ENCODE data around the gene NLGN4Y.

Gene NLGN4Y

GRCh38 chrY:14522379-14522950 is 1.9 kb upstream of the NLGN4Y start:
- Histone ChIP-seq H3K36me3 (ENCODE audit: control insufficient read depth, insufficient read depth, low read length) (no peaks in the 10 kb centered on the region), H3K27me3 (replicated peaks; ENCODE audit: control insufficient read depth, insufficient read depth, low read length) (no peaks in the 10 kb centered on the region), H3K4me3 (replicated peaks; ENCODE audit: low read depth, low read length) (no peak overlapping the region)
- no peak for DNase-seq (ENCODE audit: extremely low read depth, insufficient read length)
- no peak for TF ChIP-seq CTCF (IDR thresholded peaks at IDR 0.05; ENCODE audit: insufficient read depth, low read length, poor library complexity, severe bottlenecking)

GRCh38 chrY:14523491-14524271 is 648 bp upstream of the NLGN4Y start:
- no peaks in the 10 kb centered on the region for H3K27me3 ChIP-seq (replicated peaks; ENCODE audit: control insufficient read depth, insufficient read depth, low read length)
- no peak overlapping the region for H3K4me3 ChIP-seq (replicated peaks; ENCODE audit: low read depth, low read length)
- no peak for DNase-seq (ENCODE audit: extremely low read depth, insufficient read length)
- H3K36me3 ChIP-seq (ENCODE audit: control insufficient read depth, insufficient read depth, low read length) = no peaks in the 10 kb centered on the region
- TF ChIP-seq CTCF (IDR thresholded peaks at IDR 0.05; ENCODE audit: insufficient read depth, low read length, poor library complexity, severe bottlenecking) = no peak

GRCh38 chrY:14525315-14525714 is 986 bp downstream of the NLGN4Y start:
- Histone ChIP-seq H3K36me3 (ENCODE audit: control insufficient read depth, insufficient read depth, low read length) (no peaks in the 10 kb centered on the region), H3K27me3 (replicated peaks; ENCODE audit: control insufficient read depth, insufficient read depth, low read length) (no peaks in the 10 kb centered on the region), H3K4me3 (replicated peaks; ENCODE audit: low read depth, low read length) (no peak overlapping the region)
- DNase-seq (ENCODE audit: extremely low read depth, insufficient read length) = no peak
- TF ChIP-seq CTCF (IDR thresholded peaks at IDR 0.05; ENCODE audit: insufficient read depth, low read length, poor library complexity, severe bottlenecking) = no peak

- no peak for DNase-seq (ENCODE audit: extremely low read depth, insufficient read length)
- H3K27me3 ChIP-seq (replicated peaks; ENCODE audit: control insufficient read depth, insufficient read depth, low read length) = no peaks in the 10 kb centered on the region
- H3K36me3 ChIP-seq (ENCODE audit: control insufficient read depth, insufficient read depth, low read length) = no peaks in the 10 kb centered on the region
- no peak for TF ChIP-seq CTCF (IDR thresholded peaks at IDR 0.05; ENCODE audit: insufficient read depth, low read length, poor library complexity, severe bottlenecking)
- H3K4me3 ChIP-seq (replicated peaks; ENCODE audit: low read depth, low read length) = no peak overlapping the region
These were observed 4.0 kb downstream of the NLGN4Y start for GRCh38 chrY:14528361-14528760.

GRCh38 chrY:14536703-14537102 is 12.4 kb downstream of the NLGN4Y start:
- Histone ChIP-seq H3K27me3 (replicated peaks; ENCODE audit: control insufficient read depth, insufficient read depth, low read length) (no peaks in the 10 kb centered on the region), H3K36me3 (ENCODE audit: control insufficient read depth, insufficient read depth, low read length) (no peaks in the 10 kb centered on the region), H3K4me3 (replicated peaks; ENCODE audit: low read depth, low read length) (no peak overlapping the region)
- DNase-seq (ENCODE audit: extremely low read depth, insufficient read length) = no peak
- no peak for TF ChIP-seq CTCF (IDR thresholded peaks at IDR 0.05; ENCODE audit: insufficient read depth, low read length, poor library complexity, severe bottlenecking)

Measured in GM06990 (cell line).